Activated gamma-delta T cell treated with Interleukin-2 at 50 U/mL for 16 hours (primary cell): ENCODE results near the gene LRRC26.
A peak's percentile ranks its signal among the peaks of the same experiment; 100 is the strongest.

Experiments
- DNase-seq: peaks from one replicate; pipeline ENCODE4 v3.0.0-alpha.2; 2020

LRRC26 gene

GRCh38 chr9:137166380-137167229 is 3.2 kb downstream of the LRRC26 start:
- DNase-seq, result no peak

- DNase-seq, result no peak
These were observed 4.5 kb downstream of the LRRC26 start for GRCh38 chr9:137165250-137165836.

GRCh38 chr9:137164370-137165249 is 5.2 kb downstream of the LRRC26 start:
- no peak for DNase-seq

- DNase-seq, result no peak
These were observed 6.0 kb downstream of the LRRC26 start for GRCh38 chr9:137163805-137164204.

- DNase-seq, result no peak
These were observed 6.5 kb downstream of the LRRC26 start for GRCh38 chr9:137163365-137163715.

GRCh38 chr9:137162505-137163364 is 7.1 kb downstream of the LRRC26 start:
- no peak for DNase-seq

GRCh38 chr9:137161558-137162486 is 8.0 kb downstream of the LRRC26 start:
- no peak for DNase-seq

GRCh38 chr9:137160716-137161557 is 8.9 kb downstream of the LRRC26 start:
- no peak for DNase-seq

- DNase-seq, result no peak
These were observed 9.8 kb downstream of the LRRC26 start for GRCh38 chr9:137160054-137160425.

- no peak for DNase-seq
These were observed 10.5 kb downstream of the LRRC26 start for GRCh38 chr9:137159105-137160053.

- DNase-seq, result no peak
These were observed 11.2 kb downstream of the LRRC26 start for GRCh38 chr9:137158625-137159024.

- DNase-seq, result no peak
These were observed 12.0 kb downstream of the LRRC26 start for GRCh38 chr9:137157618-137158415.

GRCh38 chr9:137156567-137157375 is 13.1 kb downstream of the LRRC26 start:
- DNase-seq, result peak; percentile 45

GRCh38 chr9:137152844-137153405 is 16.9 kb downstream of the LRRC26 start:
- DNase-seq, result no peak

GRCh38 chr9:137150617-137151457 is 19.0 kb downstream of the LRRC26 start:
- no peak for DNase-seq

- DNase-seq, result no peak
These were observed 19.8 kb downstream of the LRRC26 start for GRCh38 chr9:137149942-137150616.
